NB4 (cell line): ENCODE data around the gene NRXN3.

Experiments
- CTCF ChIP-seq: IDR thresholded peaks from one replicate; pipeline ENCODE4 v1.5.1; 2012; ENCODE audit warnings: low read depth, low read length
- POLR2A ChIP-seq: IDR thresholded peaks from 2 replicates; pipeline ENCODE4 v1.6.1; 2011; ENCODE audit warnings: mild to moderate bottlenecking; ENCODE audit not compliant: insufficient read length; ENCODE audit errors: extremely low read depth

GRCh38 chr14:78637908-78638475, 467.8 kb downstream of the NRXN3 start:
- TF ChIP-seq CTCF (no peak), POLR2A (no peak)
